ENCODE results near the gene RAB8B. TPM values are rescaled to one million over a fixed set of nuclear protein-coding genes. Genes with fewer than 3 reads are reported as not detected.

Gene RAB8B
- total and polyA plus RNA-seq, 9 of the 15 experiments (the other 6 are each of a cell fraction or from before 2014, with no cell fraction given), result 7.8 to 32.1 (median 24.2) TPM

GRCh38 chr15:63212050-63213004, 22.9 kb downstream of the RAB8B start (continued):
- TF ChIP-seq SREBF2 (CRISPR knock-in tag; IDR thresholded peaks at IDR 0.05) (no peak), SRSF9 (IDR thresholded peaks at IDR 0.05; ENCODE audit: borderline replicate concordance, low read depth, low read length) (no peak), ZFP1 (CRISPR knock-in tag; IDR thresholded peaks at IDR 0.05) (no peak), GTF2F1 (IDR thresholded peaks at IDR 0.05; ENCODE audit: low read depth, low read length) (no peak), ZNF347 (CRISPR knock-in tag; IDR thresholded peaks at IDR 0.05; ENCODE audit: low read depth) (no peak), ELF4 (CRISPR knock-in tag; IDR thresholded peaks at IDR 0.05) (no peak), FOSL1 (tag; conservative IDR thresholded peaks at IDR 0.05) (peak; percentile 87), STAG1 (CRISPR knock-in tag; IDR thresholded peaks at IDR 0.05; ENCODE audit: borderline replicate concordance) (no peak), ZNF253 (CRISPR knock-in tag; conservative IDR thresholded peaks at IDR 0.05) (no peak), BHLHE40 (IDR thresholded peaks at IDR 0.05; ENCODE audit: low read length) (no peak), CREBBP (IDR thresholded peaks at IDR 0.05; ENCODE audit: low read depth, low read length) (no peak), CBFB (CRISPR knock-in tag; IDR thresholded peaks at IDR 0.05) (no peak), NONO (IDR thresholded peaks at IDR 0.05; ENCODE audit: low read depth in 2 of 2, low read length in 1 of 2) (no peak), NEUROD1 (IDR thresholded peaks at IDR 0.05; ENCODE audit: borderline replicate concordance, low read depth, low read length, partially characterized antibody) (no peak), ZNF589 (CRISPR knock-in tag; IDR thresholded peaks at IDR 0.05; ENCODE audit: low read depth) (0 out of 2 replicates have a peak, but pooled peaks have one; percentile 43), RHOXF2B (CRISPR knock-in tag; conservative IDR thresholded peaks at IDR 0.05) (no peak), ZNF830 (CRISPR knock-in tag; IDR thresholded peaks at IDR 0.05) (no peak), CBX2 (IDR thresholded peaks at IDR 0.05; ENCODE audit: insufficient read depth, low read length, poor library complexity, severe bottlenecking) (no peak), ELF1 (tag; IDR thresholded peaks at IDR 0.05) (no peak), MTF1 (CRISPR knock-in tag; IDR thresholded peaks at IDR 0.05; ENCODE audit: borderline replicate concordance) (no peak), RUNX1 (IDR thresholded peaks at IDR 0.05; ENCODE audit: low read depth) (no peak), SIRT6 (IDR thresholded peaks at IDR 0.05; ENCODE audit: low read depth, low read length) (no peak), ETV5 (CRISPR knock-in tag; IDR thresholded peaks at IDR 0.05; ENCODE audit: low read depth) (no peak)
- TF ChIP-seq, protein P1, sequence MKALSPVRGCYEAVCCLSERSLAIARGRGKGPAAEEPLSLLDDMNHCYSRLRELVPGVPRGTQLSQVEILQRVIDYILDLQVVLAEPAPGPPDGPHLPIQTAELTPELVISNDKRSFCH (CRISPR knock-in tag; IDR thresholded peaks at IDR 0.05), result no peak
- TF ChIP-seq, protein P1 (tag; IDR thresholded peaks at IDR 0.05), result no peak
- TF ChIP-seq, protein P2, sequence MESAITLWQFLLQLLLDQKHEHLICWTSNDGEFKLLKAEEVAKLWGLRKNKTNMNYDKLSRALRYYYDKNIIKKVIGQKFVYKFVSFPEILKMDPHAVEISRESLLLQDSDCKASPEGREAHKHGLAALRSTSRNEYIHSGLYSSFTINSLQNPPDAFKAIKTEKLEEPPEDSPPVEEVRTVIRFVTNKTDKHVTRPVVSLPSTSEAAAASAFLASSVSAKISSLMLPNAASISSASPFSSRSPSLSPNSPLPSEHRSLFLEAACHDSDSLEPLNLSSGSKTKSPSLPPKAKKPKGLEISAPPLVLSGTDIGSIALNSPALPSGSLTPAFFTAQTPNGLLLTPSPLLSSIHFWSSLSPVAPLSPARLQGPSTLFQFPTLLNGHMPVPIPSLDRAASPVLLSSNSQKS (CRISPR knock-in tag; IDR thresholded peaks at IDR 0.05), result no peak
- TF ChIP-seq, protein P3, sequence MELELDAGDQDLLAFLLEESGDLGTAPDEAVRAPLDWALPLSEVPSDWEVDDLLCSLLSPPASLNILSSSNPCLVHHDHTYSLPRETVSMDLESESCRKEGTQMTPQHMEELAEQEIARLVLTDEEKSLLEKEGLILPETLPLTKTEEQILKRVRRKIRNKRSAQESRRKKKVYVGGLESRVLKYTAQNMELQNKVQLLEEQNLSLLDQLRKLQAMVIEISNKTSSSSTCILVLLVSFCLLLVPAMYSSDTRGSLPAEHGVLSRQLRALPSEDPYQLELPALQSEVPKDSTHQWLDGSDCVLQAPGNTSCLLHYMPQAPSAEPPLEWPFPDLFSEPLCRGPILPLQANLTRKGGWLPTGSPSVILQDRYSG (tag; conservative IDR thresholded peaks at IDR 0.05; ENCODE audit: low read depth), result no peak
